ENCODE measurements around the gene ZBTB26.

The ZBTB26 gene, protein sequence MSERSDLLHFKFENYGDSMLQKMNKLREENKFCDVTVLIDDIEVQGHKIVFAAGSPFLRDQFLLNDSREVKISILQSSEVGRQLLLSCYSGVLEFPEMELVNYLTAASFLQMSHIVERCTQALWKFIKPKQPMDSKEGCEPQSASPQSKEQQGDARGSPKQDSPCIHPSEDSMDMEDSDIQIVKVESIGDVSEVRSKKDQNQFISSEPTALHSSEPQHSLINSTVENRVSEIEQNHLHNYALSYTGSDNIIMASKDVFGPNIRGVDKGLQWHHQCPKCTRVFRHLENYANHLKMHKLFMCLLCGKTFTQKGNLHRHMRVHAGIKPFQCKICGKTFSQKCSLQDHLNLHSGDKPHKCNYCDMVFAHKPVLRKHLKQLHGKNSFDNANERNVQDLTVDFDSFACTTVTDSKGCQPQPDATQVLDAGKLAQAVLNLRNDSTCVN

DNA sequence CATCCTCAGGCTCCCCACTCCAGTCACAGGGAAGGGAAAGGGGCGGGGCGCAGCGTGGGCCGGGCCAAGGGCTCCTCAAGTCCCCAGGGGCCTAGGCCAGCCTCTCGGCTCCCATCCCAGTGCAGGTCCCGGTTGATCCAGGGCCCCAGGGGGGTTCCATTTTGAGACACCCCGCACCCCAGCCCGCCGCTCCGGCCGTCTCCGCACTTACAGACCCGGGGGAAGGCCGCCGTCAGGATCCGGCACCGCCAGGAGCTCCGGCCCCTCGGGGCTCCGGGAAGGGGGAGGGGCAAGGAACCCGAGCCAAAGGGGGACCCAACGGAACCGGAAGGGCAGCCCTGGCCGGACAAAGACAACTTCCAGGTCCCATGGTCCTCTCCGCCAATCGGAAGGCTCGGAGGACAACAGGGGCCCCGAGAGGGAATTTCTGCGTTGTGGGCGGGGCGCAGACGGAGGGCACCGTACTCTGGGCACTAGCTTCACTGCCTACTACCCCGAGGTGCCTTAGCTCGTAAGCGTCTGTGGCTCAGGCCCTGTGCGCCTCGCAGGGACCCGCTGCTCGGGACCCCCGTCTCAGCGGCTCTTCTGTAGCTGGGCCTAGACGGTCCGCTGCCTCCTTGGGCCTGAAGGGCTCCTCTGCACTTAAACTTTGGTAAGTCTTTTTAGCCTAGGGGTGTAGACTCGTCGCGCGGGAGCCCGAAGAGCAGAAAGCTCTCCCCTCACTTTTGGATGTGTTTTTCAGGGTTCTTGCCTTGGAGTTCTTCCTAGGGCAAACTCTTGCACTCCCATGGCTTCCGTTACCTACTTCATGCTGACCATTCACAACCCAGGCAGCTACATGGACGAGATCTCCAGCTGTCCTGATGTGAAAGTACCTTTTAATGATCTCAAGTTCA is at the start of gene ZBTB26:
ZBTB26 (minus strand) TSS at position 287 of the 896 bp plus-strand sequence. CDS start 11,578 bp downstream, outside the sequence.
- peak; percentile 95 for DNase-seq (ENCODE audit: low spot score)

DNA sequence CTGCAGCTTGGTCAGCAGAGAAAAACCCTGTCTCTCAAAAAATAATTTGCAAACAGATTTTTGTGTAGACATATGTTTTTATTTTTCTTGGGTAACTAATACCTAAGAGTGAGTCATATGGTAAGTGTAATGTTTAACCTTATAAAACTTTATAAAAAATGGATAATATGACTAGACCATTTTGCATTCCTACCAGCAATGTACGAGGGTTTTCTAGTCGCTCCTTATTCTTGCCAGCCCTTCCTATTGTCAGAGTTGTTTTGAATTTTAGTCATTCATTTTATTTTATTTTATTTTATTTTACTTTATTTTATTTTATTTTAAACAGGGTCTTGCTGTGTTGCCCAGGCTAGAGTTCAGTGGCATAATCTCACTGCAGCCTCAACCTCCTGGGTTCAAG is 47.3 kb upstream of the ZBTB26 start:
- no peak for DNase-seq (ENCODE audit: low spot score)

DNA sequence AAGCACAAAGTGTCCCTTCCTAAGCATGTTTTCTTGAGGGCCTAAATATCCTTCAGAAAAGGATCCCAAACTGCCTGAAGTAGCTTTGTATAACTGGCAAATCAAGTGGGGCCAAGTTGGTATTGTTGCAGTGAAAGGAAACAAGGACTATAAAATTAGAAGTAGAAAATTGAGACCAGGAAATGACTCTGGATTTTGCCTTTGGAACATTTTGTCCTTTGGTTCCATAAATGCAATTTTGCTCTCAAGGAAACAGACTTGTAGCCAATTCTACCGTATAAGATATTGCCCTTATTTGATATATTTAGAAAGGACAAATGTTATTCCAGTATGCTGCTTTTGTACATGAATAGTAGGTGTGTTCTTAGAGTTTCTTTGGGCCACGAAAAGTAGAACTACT is 43.9 kb upstream of the ZBTB26 start:
- DNase-seq (ENCODE audit: low spot score) = no peak

DNA sequence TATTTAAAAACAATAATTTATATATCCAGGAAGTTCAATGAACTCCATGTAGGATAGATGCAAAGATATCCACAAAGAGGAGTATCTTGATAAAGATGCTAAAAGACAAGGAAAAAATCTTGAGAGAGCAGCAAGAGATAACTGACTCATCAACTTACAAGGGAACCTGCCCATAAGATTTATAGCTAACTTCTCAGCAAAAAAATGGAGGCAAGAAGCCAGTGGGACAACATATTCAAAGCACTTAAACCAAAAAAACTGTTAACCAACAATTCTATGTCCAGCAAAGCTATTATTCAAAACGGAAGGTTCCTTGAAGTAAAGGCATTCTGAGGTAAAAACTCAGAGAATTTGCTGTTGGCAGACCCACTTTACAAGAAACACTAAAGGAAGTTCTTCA is 29.8 kb upstream of the ZBTB26 start:
- no peak for DNase-seq (ENCODE audit: low spot score)

DNA sequence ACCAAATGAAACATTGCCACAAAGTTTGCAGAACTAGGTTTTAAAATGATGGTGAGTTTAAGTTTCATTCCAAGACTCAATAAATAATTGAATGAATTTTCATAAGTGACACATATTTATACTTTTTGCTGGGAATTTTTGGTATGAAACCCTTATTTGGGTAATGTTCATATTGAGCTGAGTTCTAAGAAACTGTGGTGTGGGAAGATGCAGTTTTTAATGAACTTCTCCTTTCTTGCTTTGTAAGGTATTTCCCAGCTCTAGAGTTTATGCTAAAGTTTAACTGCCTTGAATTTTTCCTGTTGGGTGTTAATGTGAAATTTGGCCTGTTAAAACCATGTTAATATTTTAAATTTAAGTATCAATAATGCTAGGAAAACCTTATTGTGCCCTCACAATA is 24.6 kb upstream of the ZBTB26 start:
- no peak for DNase-seq (ENCODE audit: low spot score)

DNA sequence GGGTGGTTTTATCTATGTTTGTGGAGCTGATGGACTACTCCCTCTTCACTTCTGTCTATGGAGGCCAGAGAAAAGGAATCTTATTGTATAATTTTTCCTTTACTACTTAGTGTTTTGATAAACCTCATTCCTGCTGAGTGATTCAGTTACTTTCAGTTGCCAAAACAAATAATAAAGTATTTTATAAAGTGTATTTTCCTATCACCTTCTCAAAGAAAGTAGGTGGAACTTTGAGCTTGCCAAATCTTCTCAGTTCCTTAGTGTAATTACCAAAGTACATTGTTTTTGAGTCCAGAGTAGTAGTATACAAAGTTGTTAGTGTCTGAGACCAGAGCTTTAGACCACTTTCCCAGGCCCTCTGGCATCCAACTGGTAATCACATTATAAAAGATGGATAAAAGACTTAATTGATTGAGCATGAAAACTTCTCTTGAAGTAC is 23.0 kb upstream of the ZBTB26 start:
- no peak for DNase-seq (ENCODE audit: low spot score)

DNA sequence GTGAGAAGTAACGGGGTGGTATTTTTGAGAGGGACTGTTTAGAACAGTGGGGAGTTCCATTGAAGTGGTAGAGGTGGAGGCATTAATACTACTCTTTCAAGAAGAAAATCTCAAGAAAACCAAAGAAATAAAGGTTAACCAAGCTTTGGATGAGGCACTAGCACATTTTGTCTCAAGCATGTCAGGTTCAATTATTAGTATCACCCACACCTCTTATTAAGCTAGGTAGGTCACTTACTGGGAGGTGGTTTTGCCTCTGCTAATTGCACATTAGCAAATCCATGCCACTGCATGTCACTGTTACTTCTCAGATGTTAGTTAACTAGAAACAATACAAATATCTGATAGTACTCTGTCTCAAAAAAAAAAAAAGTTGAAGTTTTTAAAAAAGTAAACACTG is 19.7 kb upstream of the ZBTB26 start:
- no peak for DNase-seq (ENCODE audit: low spot score)

DNA sequence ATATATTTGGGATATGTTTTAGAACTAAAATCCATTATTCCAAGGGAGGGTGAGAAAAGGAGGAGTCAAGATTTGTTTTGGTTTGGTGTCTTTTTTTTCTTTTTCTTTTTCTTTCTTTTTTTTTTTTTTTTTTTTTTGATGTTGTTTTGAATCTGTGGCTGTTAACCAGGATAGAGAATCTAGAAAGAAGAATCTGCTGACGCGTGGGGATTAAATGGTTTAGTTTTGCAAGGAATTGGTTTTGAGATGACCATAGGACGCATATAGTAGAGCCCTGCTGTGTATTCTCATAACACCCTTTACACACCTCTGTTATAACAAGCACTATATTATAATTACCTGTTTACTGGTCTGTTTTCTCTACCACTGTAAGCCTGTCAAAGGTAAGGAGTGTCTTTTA is 19.0 kb upstream of the ZBTB26 start:
- no peak for DNase-seq (ENCODE audit: low spot score)

DNA sequence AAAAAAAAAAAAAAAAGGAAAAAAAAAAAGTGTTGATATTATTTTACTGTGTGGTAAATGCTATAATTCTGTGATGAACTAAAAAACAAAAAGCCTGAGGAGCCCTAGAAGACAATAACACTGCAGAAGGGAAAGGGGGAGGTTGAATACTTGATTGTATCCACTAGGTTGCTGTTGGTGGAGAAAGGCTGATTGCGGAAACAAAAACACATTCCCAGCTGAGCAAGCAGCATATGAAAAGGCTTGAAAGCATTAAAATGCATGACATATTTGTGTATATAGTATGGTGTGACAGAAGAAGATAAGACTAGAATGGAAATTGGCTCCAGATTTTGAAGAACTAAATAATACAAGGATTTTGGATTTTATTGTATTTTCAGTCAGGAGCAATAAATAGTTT is 18.4 kb upstream of the ZBTB26 start:
- DNase-seq (ENCODE audit: low spot score) = peak; percentile 53

DNA sequence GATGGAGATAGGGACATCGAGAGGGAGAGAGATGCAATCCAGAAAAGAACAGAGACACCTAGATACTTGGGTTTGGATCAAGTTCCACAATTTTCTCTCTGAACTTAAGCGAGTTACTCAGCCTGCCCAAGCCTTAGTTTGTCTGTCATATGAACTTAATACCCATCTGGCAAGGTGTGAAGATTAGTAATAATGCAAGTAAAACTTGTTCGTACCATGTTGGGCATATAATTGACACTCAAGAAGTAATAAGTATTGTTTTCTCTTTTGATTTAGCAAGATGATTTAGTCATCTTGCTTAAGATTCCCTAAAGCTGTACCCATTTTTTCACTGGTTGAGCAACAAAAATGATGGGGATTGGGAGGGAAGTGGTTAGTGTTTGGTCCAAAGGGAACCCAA is 17.0 kb upstream of the ZBTB26 start:
- no peak for DNase-seq (ENCODE audit: low spot score)

DNA sequence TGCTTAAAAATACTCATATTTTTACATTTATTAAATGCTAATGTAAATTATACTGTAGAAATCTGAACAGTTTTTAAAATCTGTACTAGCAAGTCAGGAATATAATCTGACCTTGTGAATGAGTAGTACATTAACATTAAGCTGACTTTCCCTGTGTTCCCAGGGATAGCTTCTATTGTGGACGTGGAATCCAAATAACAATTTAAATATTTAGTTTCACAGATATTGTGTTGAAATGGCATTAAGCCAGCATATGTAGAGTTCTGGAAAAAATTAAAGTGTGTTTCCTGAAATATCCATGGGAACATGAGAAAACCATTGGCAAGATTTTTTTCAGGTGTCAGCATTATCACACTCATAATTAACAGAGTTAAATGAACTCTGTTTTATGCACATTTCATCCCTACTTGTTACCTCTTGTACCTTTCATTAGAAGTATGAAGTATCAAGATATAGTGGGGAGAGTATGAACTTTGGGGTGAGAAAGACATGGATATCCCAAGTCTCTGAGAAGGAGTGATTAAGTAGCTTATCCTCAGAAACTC is 15.2 kb upstream of the ZBTB26 start:
- DNase-seq (ENCODE audit: low spot score) = no peak

DNA sequence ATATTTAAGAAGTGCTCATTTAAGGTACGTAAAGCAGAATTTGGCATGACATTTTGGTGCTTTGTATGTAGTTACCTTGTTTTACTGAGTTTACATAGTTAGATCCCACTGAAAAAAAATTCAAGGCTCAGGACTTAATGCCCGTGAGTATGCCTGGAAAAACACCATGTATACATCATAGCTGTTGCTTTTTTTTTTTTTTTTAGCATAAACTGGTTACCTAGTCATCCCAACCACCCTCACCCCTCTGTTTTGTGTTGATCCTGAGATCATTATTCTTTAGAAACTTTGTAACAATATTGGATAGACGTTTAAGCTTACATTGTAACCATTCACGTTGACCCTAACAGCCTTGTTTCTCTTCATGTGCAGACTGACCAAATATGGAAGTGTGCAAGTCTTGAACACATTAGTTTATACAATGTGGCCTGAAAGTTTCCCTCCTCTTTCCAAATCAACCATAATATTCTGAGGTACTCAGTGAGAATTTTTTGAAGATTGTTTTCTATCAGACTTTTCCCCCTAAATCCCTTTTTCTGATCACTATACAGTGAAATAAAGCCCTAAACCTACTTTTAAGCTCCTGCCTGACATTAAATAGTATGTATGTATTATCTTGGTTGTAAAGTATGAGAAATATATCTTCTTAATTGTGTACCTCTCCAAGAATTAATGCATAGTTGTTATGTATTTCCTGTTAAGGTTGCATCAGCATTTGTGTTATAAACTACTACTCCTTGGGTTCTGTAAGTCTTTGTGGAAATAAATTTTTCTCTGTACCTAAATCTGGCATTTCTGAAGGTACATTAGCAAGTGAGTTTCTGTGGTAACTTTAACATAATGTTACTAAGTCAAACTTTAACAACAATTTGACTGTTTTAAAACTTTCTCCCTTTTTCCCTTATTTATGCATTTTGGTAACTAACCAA is 13.9 kb upstream of the ZBTB26 start:
- no peak for DNase-seq (ENCODE audit: low spot score)

DNA sequence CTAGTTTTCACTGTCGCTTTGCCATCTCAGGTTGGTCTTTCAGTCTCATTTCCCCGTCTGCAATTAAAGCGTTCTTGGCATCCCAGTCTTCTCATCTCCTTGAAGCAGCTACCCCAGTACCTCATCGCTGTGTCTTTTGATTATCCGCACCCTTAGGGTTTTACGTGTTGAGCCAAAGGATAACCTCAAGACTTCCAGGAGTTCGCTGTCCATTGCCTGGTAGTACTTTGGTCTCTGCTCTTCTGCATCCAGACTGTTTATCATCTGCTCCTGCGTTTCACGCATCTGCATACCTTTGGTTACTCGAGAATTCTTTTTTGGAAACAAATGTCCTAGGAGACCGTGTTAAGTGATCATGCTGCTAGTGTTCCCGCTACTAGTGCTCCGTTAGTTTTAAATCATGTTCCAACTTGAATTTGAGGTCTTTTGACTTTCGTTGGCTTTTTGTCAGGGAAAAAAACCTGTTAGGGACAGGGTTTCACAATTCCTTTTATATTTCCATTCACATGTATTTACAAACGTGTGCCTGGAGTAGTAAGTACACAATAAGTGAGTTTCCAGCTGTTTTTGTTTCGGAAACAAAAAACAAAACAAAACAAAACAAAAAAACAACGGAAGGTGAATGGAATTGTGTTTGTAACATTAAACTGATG is 10.4 kb upstream of the ZBTB26 start:
- peak; percentile 14 for DNase-seq (ENCODE audit: low spot score)

DNA sequence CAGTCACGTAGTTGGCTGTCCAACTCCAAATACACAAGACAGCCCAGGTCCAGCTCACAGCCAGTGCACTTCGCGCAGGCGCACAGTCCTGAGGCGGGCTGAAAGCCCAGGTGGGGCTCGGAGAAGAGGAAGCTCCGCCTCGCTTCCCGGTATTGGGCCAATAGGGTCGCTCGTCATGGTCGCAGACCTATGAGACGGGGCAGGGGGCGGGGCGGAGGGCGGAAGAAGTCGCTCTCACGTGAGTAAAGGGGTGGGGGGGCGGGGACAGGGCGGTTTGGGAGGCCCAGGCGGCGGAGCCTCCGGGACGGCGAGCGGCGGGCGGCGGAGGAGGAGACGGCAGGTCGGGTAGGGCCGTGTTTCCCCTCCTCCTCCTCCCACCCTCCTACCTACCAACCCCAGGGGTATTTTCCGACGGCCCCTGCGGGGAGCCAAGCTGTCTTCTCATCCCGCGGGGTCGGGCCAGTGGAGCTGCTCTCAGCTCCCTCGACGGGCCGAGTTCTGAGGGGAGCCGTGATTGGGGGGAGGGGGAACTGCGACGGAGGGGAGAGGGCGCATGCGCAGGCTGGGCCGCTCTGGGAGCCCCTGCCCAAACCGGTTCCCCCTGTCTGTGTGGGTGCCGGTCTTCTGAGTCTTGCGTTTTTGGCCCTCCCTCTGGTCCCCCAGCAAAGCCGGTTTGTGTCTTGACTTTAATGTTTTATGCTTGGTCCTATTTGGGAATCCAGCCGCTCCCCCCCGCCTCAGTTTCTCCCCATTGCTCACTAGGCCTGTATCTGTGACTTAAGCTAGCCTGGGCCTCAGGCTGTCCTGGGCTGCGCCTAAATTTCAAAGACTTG is 9.7 kb upstream of the ZBTB26 start, which contains the start of gene RABGAP1:
RABGAP1 (plus strand) TSS at position 272 of the 833 bp plus-strand sequence. CDS start 16,040 bp downstream, outside the sequence.
- DNase-seq (ENCODE audit: low spot score) = peak; percentile 99

DNA sequence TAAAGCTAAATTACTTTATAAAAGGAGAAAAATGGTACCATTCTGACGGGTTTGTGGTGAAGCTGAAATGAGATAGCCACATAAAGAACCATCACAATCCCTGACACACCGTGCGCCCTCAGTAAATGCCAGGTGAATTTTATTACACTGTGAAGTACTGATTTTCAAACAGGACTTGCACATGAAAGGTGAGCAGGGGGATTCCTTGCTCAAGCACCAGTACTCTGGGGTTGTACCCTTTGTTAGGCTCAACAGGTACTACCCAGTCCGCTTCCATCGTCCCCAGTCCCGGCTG is 9.1 kb upstream of the ZBTB26 start:
- no peak for DNase-seq (ENCODE audit: low spot score)

DNA sequence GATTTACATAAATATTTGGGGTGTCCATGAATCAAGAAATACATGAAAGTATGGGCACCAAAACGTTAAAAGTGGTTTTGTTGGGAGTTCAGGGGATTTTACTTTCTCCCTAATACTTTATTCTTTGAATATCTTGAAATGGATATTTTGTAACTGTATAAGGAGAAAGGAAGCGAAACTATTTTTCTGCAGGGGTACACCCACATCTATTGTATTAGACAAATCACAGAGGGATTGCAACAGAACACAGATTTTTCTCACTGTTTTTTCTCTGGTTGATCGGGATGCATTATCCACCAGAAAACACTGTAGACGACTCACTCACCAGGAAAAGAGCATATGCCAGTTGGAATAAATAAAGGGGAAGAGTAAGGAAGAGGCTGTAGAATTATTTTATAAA is 8.3 kb upstream of the ZBTB26 start:
- no peak for DNase-seq (ENCODE audit: low spot score)

DNA sequence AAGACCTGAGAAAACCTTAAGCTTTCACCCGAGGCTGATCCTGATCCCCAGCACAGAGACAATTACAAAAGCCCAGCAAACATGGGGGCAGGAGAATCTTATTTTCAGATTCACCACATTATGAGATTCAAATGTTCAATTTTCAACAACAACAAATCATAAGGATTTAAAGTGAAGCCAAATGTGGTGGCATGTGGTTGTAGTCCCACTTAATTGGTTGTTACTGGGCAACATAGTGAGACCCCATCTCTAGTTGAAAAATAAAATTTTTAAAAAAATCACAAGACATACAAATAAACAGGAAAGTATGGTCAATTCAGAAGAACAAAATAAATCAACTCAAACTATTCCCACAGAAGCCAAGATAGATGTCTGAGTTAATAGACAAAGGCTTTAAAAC is 5.6 kb upstream of the ZBTB26 start:
- no peak for DNase-seq (ENCODE audit: low spot score)

DNA sequence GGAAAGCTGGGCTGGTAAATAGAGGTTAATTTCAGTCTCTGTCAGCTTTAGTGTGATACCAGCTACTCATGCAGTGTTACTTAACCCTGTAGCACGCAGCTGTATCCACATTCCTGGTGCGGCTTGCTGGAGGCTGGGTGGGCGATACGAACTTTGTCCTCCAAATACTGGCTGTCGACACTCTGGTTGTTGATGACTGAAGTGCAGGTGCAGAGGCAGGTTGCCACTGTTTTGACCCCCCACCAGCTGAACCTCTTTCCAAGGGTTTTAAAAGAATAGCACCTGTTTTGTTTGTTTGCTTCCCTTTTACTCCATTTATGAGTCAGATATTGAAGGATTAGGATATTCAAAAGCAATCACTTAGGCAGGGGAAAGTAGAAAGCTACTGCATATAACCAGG is 5.2 kb upstream of the ZBTB26 start:
- no peak for DNase-seq (ENCODE audit: low spot score)

DNA sequence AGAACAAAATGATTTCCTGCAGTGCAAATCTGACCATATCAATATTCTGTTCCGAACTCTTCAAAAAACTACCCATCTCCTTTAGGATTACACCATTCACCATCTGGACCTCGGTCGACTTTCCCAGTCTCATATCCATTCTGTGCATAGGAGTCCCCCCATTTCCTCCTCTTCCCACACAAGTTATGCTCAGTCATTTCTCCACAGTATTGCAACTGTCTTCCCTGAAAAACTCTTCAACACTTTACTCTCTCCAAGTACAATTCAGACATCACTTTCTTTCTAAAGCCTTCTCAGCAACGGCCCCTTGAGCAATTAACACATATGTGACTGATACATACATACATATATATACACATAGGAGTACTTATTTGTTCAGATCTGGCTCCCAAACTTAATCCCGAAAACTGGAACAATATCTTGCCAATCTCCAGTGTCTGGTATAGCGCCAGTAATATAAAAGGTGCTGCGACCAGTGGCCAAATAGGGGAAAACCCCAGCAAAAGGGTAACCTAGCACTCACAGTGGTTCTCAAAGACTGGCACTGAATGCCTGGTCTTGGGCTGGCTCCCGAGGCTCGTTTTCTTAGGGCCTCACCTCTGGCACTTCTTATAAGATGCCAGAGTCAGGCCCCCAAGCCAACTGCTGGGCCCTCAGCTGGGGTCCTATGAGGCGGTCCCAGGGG is 629 bp downstream of the ZBTB26 start:
- no peak for DNase-seq (ENCODE audit: low spot score)

Data from Ammon's horn (tissue), 1 donor.